Progenitor cell of endocrine pancreas (in vitro differentiated cells): Measurements from ENCODE around the gene FSHR. TPM values are rescaled to one million over a fixed set of nuclear protein-coding genes. Genes with fewer than 3 reads are reported as not detected.

Experiments used
- DNase-seq: peaks from one replicate; pipeline ENCODE4 v3.0.0; 2021; ENCODE audit warnings: low spot score; ENCODE audit not compliant: unreplicated experiment
- H3K27ac Mint-ChIP-seq: 2 replicates; pipeline ENCODE4 v1.8.0; 2021; ENCODE audit warnings: mild to moderate bottlenecking, moderate library complexity, mixed read lengths
- H3K27me3 Mint-ChIP-seq: 2 replicates; pipeline ENCODE4 v1.8.0; 2021; ENCODE audit warnings: mixed read lengths
- H3K36me3 Mint-ChIP-seq: 2 replicates; pipeline ENCODE4 v1.8.0; 2022; ENCODE audit warnings: mixed read lengths; ENCODE audit not compliant: insufficient read depth
- H3K4me1 Mint-ChIP-seq: 2 replicates; pipeline ENCODE4 v1.8.0; 2021; ENCODE audit warnings: low read depth, mixed read lengths
- H3K4me3 Mint-ChIP-seq: 2 replicates; pipeline ENCODE4 v1.8.0; 2021; ENCODE audit warnings: low read depth, mild to moderate bottlenecking, moderate library complexity, mixed read lengths
- H3K9me3 Mint-ChIP-seq: 2 replicates; pipeline ENCODE4 v1.8.0; 2021; ENCODE audit warnings: low read depth, mixed read lengths
- total RNA-seq: library from RNA; stranded (reverse); gene quantifications from 2 replicates; pipeline ENCODE4 v1.2.1, GENCODE V29; 2021
- TF ChIP-seq, protein P1 (sequence below): fragments of 200-600 bp; sonication (generic); IDR thresholded peaks from one replicate; pipeline ENCODE4 v1.5.0; 2021; ENCODE audit warnings: antibody characterized with exemption, mild to moderate bottlenecking; ENCODE audit not compliant: unreplicated experiment

Gene FSHR
- total RNA-seq, 1 donor from 2014 or later: 0.74 TPM

DNA sequence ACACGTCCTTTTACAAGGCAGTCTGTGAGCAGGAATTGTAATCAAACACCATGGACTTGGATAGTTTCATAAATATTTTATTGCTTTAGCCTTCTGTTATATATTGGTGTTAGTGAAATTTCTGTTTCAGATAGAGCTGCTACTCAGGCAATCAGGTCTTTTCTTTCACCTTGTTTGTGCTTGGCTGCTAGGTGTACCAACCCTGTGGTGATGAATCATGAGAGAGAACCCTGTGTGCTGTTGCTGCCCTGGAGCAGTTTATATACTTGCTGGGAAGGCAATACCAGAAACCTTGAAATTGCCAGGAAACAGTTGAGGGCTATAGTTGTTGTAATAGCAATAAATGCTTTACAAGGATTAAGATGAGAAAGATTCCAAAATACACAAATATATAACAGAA lies 84.5 kb downstream of the FSHR start:
- H3K4me3 Mint-ChIP-seq: no peak overlapping the region
- no peaks in the 10 kb centered on the region for H3K4me1 Mint-ChIP-seq
- TF ChIP-seq, protein P1, sequence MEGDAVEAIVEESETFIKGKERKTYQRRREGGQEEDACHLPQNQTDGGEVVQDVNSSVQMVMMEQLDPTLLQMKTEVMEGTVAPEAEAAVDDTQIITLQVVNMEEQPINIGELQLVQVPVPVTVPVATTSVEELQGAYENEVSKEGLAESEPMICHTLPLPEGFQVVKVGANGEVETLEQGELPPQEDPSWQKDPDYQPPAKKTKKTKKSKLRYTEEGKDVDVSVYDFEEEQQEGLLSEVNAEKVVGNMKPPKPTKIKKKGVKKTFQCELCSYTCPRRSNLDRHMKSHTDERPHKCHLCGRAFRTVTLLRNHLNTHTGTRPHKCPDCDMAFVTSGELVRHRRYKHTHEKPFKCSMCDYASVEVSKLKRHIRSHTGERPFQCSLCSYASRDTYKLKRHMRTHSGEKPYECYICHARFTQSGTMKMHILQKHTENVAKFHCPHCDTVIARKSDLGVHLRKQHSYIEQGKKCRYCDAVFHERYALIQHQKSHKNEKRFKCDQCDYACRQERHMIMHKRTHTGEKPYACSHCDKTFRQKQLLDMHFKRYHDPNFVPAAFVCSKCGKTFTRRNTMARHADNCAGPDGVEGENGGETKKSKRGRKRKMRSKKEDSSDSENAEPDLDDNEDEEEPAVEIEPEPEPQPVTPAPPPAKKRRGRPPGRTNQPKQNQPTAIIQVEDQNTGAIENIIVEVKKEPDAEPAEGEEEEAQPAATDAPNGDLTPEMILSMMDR: no peak

DNA sequence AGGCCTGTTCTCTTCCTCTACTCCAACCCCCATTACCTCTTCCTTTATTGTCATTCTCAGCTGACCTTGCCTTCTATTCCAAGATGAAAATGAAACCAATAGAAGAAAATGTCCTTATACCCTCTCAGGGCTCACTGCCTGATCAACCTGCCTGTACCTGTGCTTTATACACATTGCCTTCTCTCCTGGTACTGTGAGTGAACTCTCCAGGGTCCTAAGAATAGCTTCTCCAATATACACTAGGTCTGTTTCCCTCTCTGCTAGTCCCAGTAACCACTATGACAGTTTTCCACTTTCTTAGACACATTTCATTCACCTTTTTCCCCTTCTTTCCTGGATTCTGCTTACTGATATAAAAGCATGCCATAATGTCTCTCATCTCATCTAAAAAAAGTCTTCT lies 85.7 kb downstream of the FSHR start:
- DNase-seq: no peak
- no peaks in the 10 kb centered on the region for H3K27me3 Mint-ChIP-seq
- no peaks in the 10 kb centered on the region for H3K36me3 Mint-ChIP-seq
- TF ChIP-seq, protein P1: no peak
- H3K4me1 Mint-ChIP-seq: no peaks in the 10 kb centered on the region
- H3K27ac Mint-ChIP-seq: no peak overlapping the region
- no peak overlapping the region for H3K4me3 Mint-ChIP-seq
- no peaks in the 10 kb centered on the region for H3K9me3 Mint-ChIP-seq

More for the DNA sequence above, 84.5 kb downstream of the FSHR start:
- Mint-ChIP-seq H3K27ac (no peak overlapping the region), H3K36me3 (no peaks in the 10 kb centered on the region), H3K9me3 (peaks cover 9% of the 10 kb centered on the region), H3K27me3 (no peaks in the 10 kb centered on the region)
- DNase-seq: no peak

DNA sequence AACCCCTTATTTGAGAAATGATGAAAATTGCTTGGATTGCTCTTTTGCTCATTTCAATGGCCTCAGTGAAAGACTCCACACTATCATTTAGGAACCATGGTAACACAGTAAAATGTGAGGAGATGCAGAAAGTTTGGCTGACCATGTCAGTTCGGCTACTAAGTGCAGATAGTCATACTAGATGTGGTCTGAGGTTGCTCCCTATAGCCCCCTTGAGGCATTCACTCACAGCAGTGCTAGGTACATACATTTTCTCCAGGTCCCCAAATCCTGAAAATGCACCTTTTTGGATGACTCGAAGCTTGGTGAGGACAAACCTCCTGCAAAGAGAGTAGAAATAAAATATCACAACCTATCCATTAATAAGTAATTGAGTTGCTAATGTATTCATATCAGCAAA lies 86.3 kb downstream of the FSHR start:
- Mint-ChIP-seq H3K27ac (no peak overlapping the region), H3K4me3 (no peak overlapping the region), H3K9me3 (no peaks in the 10 kb centered on the region), H3K27me3 (no peaks in the 10 kb centered on the region), H3K4me1 (no peaks in the 10 kb centered on the region), H3K36me3 (no peaks in the 10 kb centered on the region)
- TF ChIP-seq, protein P1: no peak
- DNase-seq: no peak

DNA sequence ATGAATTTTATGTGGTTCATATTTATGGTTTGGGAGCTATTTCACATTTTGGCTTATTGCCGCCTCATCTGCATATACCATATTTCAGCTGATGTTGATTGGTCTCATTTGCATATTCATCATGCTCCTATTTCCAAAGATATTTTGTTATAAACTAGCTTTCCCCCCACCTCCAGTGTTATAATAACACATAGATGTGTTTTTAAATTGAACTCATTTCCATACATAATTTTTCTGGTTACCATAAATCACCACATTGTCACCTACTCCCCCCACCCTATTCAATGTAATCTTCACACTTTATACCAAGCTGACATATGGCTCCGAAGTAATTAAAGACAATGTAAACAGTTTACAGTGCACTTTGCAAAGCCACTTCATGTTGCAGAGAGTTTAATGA lies 101.2 kb downstream of the FSHR start:
- Mint-ChIP-seq H3K27ac (no peak overlapping the region), H3K4me1 (no peaks in the 10 kb centered on the region), H3K27me3 (no peaks in the 10 kb centered on the region), H3K9me3 (peaks cover 16% of the 10 kb centered on the region), H3K4me3 (no peak overlapping the region), H3K36me3 (no peaks in the 10 kb centered on the region)
- TF ChIP-seq, protein P1: no peak
- DNase-seq: no peak

DNA sequence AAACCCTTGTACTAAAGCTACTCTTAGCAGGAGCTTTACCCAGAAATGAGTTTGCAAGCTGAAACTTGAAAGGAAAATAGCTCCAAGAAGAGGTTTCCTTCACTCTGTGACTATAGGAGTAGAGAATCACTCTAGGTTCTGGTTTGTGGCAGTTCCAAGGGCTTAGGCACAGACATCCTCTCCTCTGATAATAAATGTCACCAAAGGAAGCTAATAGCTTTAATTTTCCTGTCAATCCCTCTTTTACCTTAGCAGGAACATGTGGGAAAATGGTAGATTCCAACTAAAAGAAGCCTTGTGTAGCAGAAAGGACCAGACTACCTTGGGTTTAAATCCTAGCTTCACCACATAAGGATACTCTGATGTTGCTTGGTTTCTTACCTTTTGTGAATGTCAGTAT lies 104.0 kb downstream of the FSHR start:
- H3K27ac Mint-ChIP-seq: no peak overlapping the region
- no peak overlapping the region for H3K4me3 Mint-ChIP-seq
- peaks cover 3% of the 10 kb centered on the region for H3K4me1 Mint-ChIP-seq
- DNase-seq: no peak
- TF ChIP-seq, protein P1: no peak
- H3K36me3 Mint-ChIP-seq: no peaks in the 10 kb centered on the region
- H3K27me3 Mint-ChIP-seq: no peaks in the 10 kb centered on the region
- peaks cover 3% of the 10 kb centered on the region for H3K9me3 Mint-ChIP-seq
